Gastroesophageal sphincter (tissue), 4 donors: ENCODE measurements around the gene KIAA0040. TPM values are rescaled to one million over a fixed set of nuclear protein-coding genes. Genes with fewer than 3 reads are reported as not detected.
A peak's percentile ranks its signal among the peaks of the same experiment; 100 is the strongest.

Experiments used
- ATAC-seq: fragments of 150-250 bp; one replicate; pipeline ENCODE4 v1.9.1; 2016; ENCODE audit warnings: mild to moderate bottlenecking, moderate library complexity
- H3K27ac ChIP-seq, 4 donors: fragments of 200-600 bp; sonication (generic) in 3 of 4; 1 replicate in 3 of 4; 2 replicates in 1 of 4; pipeline ENCODE4 v1.5.1; 2016 to 2019
- H3K27me3 ChIP-seq: fragments of 200-600 bp; sonication (generic); one replicate; pipeline ENCODE4 v1.5.1; 2019
- H3K36me3 ChIP-seq, 2 donors: fragments of 200-600 bp; sonication (generic); one replicate each; pipeline ENCODE4 v1.5.1; 2019; ENCODE audit warnings: control low read depth in 1 of 2
- H3K4me1 ChIP-seq, 3 donors: fragments of 200-600 bp; sonication (generic); 1 replicate in 2 of 3; 2 replicates in 1 of 3; pipeline ENCODE4 v1.5.1; 2016 to 2019; ENCODE audit warnings: control low read depth in 2 of 3
- H3K4me3 ChIP-seq, 2 donors: fragments of 200-600 bp; sonication (generic); one replicate each; pipeline ENCODE4 v1.5.1; 2019; ENCODE audit warnings: mild to moderate bottlenecking in 1 of 2, moderate library complexity in 1 of 2
- H3K9me3 ChIP-seq, 3 donors: fragments of 200-600 bp; sonication (generic); one replicate each; pipeline ENCODE4 v1.5.1; 2017 to 2019; ENCODE audit warnings: control low read depth in 2 of 3
- EP300 ChIP-seq: sonication (generic); formaldehyde crosslinking; IDR thresholded peaks from one replicate; pipeline ENCODE4 v1.6.1; 2017; ENCODE audit warnings: antibody characterized with exemption, mild to moderate bottlenecking
- POLR2A ChIP-seq, 2 donors: fragments of 450-650 bp; IDR thresholded peaks; one replicate each; pipeline ENCODE4 v1.6.1; 2017; ENCODE audit warnings: antibody characterized with exemption in 2 of 2, mild to moderate bottlenecking in 2 of 2, moderate library complexity in 1 of 2
- POLR2AphosphoS5 ChIP-seq: sonication (generic); formaldehyde crosslinking; IDR thresholded peaks from one replicate; pipeline ENCODE4 v1.6.1; 2017; ENCODE audit warnings: antibody characterized with exemption
- WGBS, 2 donors: methylation state at CpG; one replicate each; pipeline ENCODE4 v1.1.5; 2018; ENCODE audit warnings: low coverage in 1 of 2; 5-methylcytosine and 5-hydroxymethylcytosine counted together
- total RNA-seq, 4 donors: library from RNA; depleted of rRNA; stranded (reverse); fragments of >200 nt; gene quantifications; one replicate each; pipeline ENCODE4 v1.1.0, GENCODE V29; 2016
- TF ChIP-seq, protein P1 (sequence below), 4 experiments: fragments of 200-600 bp in 2 of 4; fragments of 450-650 bp in 2 of 4; sonication (generic) in 1 of 4; IDR thresholded peaks; one replicate each; pipeline ENCODE4 v1.5.1; 2017 to 2019; ENCODE audit warnings: antibody characterized with exemption in 4 of 4, mild to moderate bottlenecking in 2 of 4, moderate library complexity in 2 of 4

Gene KIAA0040
- total RNA-seq, 4 donors from 2014 or later = 43.2 to 54.3 (median 46.5) TPM

- no peak for TF ChIP-seq POLR2A (IDR thresholded peaks at IDR 0.05)
- TF ChIP-seq, protein P1, sequence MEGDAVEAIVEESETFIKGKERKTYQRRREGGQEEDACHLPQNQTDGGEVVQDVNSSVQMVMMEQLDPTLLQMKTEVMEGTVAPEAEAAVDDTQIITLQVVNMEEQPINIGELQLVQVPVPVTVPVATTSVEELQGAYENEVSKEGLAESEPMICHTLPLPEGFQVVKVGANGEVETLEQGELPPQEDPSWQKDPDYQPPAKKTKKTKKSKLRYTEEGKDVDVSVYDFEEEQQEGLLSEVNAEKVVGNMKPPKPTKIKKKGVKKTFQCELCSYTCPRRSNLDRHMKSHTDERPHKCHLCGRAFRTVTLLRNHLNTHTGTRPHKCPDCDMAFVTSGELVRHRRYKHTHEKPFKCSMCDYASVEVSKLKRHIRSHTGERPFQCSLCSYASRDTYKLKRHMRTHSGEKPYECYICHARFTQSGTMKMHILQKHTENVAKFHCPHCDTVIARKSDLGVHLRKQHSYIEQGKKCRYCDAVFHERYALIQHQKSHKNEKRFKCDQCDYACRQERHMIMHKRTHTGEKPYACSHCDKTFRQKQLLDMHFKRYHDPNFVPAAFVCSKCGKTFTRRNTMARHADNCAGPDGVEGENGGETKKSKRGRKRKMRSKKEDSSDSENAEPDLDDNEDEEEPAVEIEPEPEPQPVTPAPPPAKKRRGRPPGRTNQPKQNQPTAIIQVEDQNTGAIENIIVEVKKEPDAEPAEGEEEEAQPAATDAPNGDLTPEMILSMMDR (IDR thresholded peaks at IDR 0.05) = no peak
- TF ChIP-seq POLR2AphosphoS5 = no peak
- no peak for TF ChIP-seq EP300
- Histone ChIP-seq H3K27ac (no peak overlapping the region), H3K27me3 (no peaks in the 10 kb centered on the region), H3K4me3 (no peak overlapping the region), H3K36me3 (no peaks in the 10 kb centered on the region), H3K9me3 (no peaks in the 10 kb centered on the region), H3K4me1 (peaks cover 0 to 13% (median 0%) of the 10 kb centered on the region in 3 donors)
- 71 to 90% methylated on average over 4 to 7 of the region's 10 CpGs for WGBS, 2 donors
- ATAC-seq = no peak
Observed at GRCh38 chr1:175222296-175222938, 29.8 kb upstream of the KIAA0040 start.

DNA sequence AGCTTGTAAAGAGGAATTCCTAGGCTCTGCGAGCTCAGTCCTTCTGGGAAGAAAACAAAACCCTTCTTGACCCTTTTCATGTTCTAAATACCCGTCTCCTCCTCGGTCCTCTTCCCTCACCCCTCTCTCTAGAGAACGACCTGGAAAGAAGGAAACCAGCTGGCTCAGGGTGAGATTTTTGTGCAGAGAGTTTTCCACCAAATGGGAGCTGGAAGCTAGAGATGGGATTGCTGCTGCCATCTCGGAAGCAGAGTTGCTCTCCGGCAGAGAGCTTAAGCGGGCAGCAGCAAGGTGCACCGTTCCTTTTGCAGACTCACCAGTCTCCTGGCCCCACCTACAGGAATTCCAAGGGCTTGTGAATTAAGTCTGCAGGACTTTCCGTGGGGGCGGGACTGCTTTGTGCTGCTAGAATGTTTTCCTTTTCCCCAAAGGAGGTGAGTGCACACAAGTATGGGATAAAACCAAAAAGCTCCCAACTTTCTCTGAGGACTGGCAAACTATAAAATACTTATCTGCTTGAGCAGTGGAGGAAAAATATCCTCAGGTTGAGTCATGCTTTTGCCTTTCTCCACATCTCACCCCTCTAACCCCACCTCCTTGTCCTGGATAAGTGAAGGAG lies 29.1 kb upstream of the KIAA0040 start:
- WGBS, 2 donors = 10% methylated on average over 2 of the region's 10 CpGs; no CpG with 5 or more reads in 1 of the 2 donors
- ATAC-seq = peak; percentile 60
- no peak overlapping the region for H3K4me3 ChIP-seq
- peaks cover 0 to 13% (median 0%) of the 10 kb centered on the region in 3 donors for H3K4me1 ChIP-seq
- no peaks in the 10 kb centered on the region for H3K27me3 ChIP-seq
- H3K36me3 ChIP-seq = no peaks in the 10 kb centered on the region
- no peak overlapping the region for H3K27ac ChIP-seq
- no peaks in the 10 kb centered on the region for H3K9me3 ChIP-seq
- no peak for TF ChIP-seq EP300
- TF ChIP-seq POLR2A (IDR thresholded peaks at IDR 0.05) = no peak
- TF ChIP-seq POLR2AphosphoS5 = no peak
- TF ChIP-seq, protein P1 (IDR thresholded peaks at IDR 0.05) = peak in 2 of 4 experiments; percentile 19 to 45

DNA sequence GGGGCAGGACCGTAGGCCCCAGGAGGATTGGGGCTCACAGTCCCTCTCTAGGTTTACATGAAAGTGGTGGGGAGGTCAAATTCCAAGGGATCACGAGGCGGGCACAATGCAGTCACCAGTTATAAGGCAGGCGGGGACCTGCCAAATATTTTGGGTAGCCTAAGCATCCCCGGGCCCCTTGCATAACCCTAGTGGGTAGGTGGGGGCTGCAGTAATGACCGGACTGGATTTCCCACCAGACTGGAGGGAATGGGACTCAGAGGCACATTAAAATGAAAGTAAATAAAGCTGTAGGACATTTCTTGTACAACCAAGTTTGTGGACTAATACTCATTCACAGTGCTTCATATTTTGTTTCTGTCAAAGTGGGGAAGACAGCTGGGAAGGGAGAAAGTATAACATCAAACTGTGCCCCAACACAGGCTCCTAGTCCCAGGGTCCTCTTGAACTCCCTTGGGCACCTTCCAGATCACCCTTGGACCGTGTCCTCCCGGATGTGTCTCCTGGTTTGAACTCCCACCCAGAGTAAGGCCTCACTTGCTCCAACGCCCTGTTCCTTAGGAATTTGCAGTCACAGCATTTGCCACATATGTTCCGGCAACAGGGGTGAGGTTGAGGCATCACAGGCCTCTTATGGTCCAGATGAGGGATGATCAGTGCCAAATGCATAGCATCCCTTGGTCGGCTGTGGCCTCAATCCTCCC lies 28.4 kb upstream of the KIAA0040 start:
- Histone ChIP-seq H3K36me3 (no peaks in the 10 kb centered on the region), H3K27ac (no peak overlapping the region)

DNA sequence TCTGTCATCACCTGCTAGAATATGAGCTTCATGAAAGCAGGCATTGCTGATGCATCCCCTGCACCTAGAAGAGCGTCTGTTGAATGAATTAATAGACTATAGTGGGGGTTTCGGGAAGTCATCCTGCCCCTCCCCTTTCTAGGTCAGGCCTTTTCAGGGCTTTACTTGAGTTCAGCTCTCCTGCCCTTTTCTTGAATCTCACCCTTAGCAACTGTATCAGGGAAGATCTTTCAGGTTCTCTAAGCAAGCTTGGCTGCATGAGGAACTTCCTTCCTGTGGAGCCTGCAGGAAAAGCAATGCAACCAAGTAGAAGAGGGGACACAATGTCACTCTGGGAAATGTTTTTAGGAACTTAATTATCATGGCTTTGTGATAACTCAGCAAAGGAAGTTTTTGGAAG lies 27.2 kb upstream of the KIAA0040 start:
- WGBS, 2 donors = 73 to 88% methylated on average over 2 of the region's 2 CpGs
- ATAC-seq = no peak
- Histone ChIP-seq H3K4me3 (no peak overlapping the region), H3K4me1 (peaks cover 0 to 13% (median 0%) of the 10 kb centered on the region in 3 donors), H3K9me3 (no peaks in the 10 kb centered on the region), H3K27me3 (no peaks in the 10 kb centered on the region), H3K36me3 (no peaks in the 10 kb centered on the region), H3K27ac (no peak overlapping the region)
- TF ChIP-seq POLR2A (IDR thresholded peaks at IDR 0.05) = no peak
- TF ChIP-seq POLR2AphosphoS5 = no peak
- no peak for TF ChIP-seq EP300
- TF ChIP-seq, protein P1 (IDR thresholded peaks at IDR 0.05) = no peak

More for the DNA sequence above, 28.4 kb upstream of the KIAA0040 start:
- WGBS, 2 donors = 73% methylated on average over 4 of the region's 11 CpGs; no CpG with 5 or more reads in 1 of the 2 donors
- Histone ChIP-seq H3K9me3 (no peaks in the 10 kb centered on the region), H3K4me3 (no peak overlapping the region), H3K27me3 (no peaks in the 10 kb centered on the region), H3K4me1 (peaks cover 0 to 13% (median 0%) of the 10 kb centered on the region in 3 donors)
- ATAC-seq = no peak
- TF ChIP-seq EP300 (no peak), POLR2A (IDR thresholded peaks at IDR 0.05) (no peak), POLR2AphosphoS5 (no peak)
- TF ChIP-seq, protein P1 (IDR thresholded peaks at IDR 0.05) = no peak
